ENCODE data around the gene SPINT3.

SPINT3 gene

GRCh38 chr20:45538209-45538799 is 22.9 kb upstream of the SPINT3 start:
- H3K4me1 ChIP-seq (ENCODE audit: control insufficient read depth, insufficient read depth, low read length), result no peaks in the 10 kb centered on the region
- no peak overlapping the region for H3K4me3 ChIP-seq (ENCODE audit: insufficient read depth, low read depth, low read length)
- no peak overlapping the region for H3K27ac ChIP-seq (ENCODE audit: insufficient read depth, low read depth, low read length, poor library complexity, severe bottlenecking)
- H3K9me3 ChIP-seq (ENCODE audit: control insufficient read depth, low read length), result no peaks in the 10 kb centered on the region
- WGBS, 2 experiments, result 87 to 88% methylated on average over 7 of the region's 7 CpGs
- H3K36me3 ChIP-seq (ENCODE audit: control insufficient read depth, insufficient read depth, low read length), result no peaks in the 10 kb centered on the region
- H3K27me3 ChIP-seq (ENCODE audit: control insufficient read depth, insufficient read depth, low read length, poor library complexity, severe bottlenecking), result no peaks in the 10 kb centered on the region

GRCh38 chr20:45527294-45527693 is 11.9 kb upstream of the SPINT3 start:
- Histone ChIP-seq H3K27ac (ENCODE audit: insufficient read depth, low read depth, low read length, poor library complexity, severe bottlenecking) (no peak overlapping the region), H3K36me3 (ENCODE audit: control insufficient read depth, insufficient read depth, low read length) (no peaks in the 10 kb centered on the region), H3K4me3 (ENCODE audit: insufficient read depth, low read depth, low read length) (no peak overlapping the region), H3K27me3 (ENCODE audit: control insufficient read depth, insufficient read depth, low read length, poor library complexity, severe bottlenecking) (no peaks in the 10 kb centered on the region), H3K4me1 (ENCODE audit: control insufficient read depth, insufficient read depth, low read length) (no peaks in the 10 kb centered on the region), H3K9me3 (ENCODE audit: control insufficient read depth, low read length) (no peaks in the 10 kb centered on the region)
- 98 to 100% methylated on average over 2 to 3 of the region's 4 CpGs for WGBS, 2 experiments

- Histone ChIP-seq H3K27ac (ENCODE audit: insufficient read depth, low read depth, low read length, poor library complexity, severe bottlenecking) (no peak overlapping the region), H3K4me3 (ENCODE audit: insufficient read depth, low read depth, low read length) (no peak overlapping the region), H3K4me1 (ENCODE audit: control insufficient read depth, insufficient read depth, low read length) (no peaks in the 10 kb centered on the region), H3K36me3 (ENCODE audit: control insufficient read depth, insufficient read depth, low read length) (no peaks in the 10 kb centered on the region), H3K27me3 (ENCODE audit: control insufficient read depth, insufficient read depth, low read length, poor library complexity, severe bottlenecking) (no peaks in the 10 kb centered on the region), H3K9me3 (ENCODE audit: control insufficient read depth, low read length) (no peaks in the 10 kb centered on the region)
- 85 to 89% methylated on average over 1 of the region's 1 CpG for WGBS, 2 experiments
These were observed 8.4 kb upstream of the SPINT3 start for GRCh38 chr20:45523821-45524220.

- H3K27me3 ChIP-seq (ENCODE audit: control insufficient read depth, insufficient read depth, low read length, poor library complexity, severe bottlenecking), result no peaks in the 10 kb centered on the region
- H3K4me1 ChIP-seq (ENCODE audit: control insufficient read depth, insufficient read depth, low read length), result no peaks in the 10 kb centered on the region
- WGBS, 2 experiments, result 80 to 90% methylated on average over 1 to 2 of the region's 2 CpGs
- H3K9me3 ChIP-seq (ENCODE audit: control insufficient read depth, low read length), result no peaks in the 10 kb centered on the region
- H3K4me3 ChIP-seq (ENCODE audit: insufficient read depth, low read depth, low read length), result no peak overlapping the region
- no peaks in the 10 kb centered on the region for H3K36me3 ChIP-seq (ENCODE audit: control insufficient read depth, insufficient read depth, low read length)
- no peak overlapping the region for H3K27ac ChIP-seq (ENCODE audit: insufficient read depth, low read depth, low read length, poor library complexity, severe bottlenecking)
These were observed 2.9 kb upstream of the SPINT3 start for GRCh38 chr20:45518282-45518681.

- Histone ChIP-seq H3K27me3 (ENCODE audit: control insufficient read depth, insufficient read depth, low read length, poor library complexity, severe bottlenecking) (no peaks in the 10 kb centered on the region), H3K4me1 (ENCODE audit: control insufficient read depth, insufficient read depth, low read length) (no peaks in the 10 kb centered on the region), H3K27ac (ENCODE audit: insufficient read depth, low read depth, low read length, poor library complexity, severe bottlenecking) (no peak overlapping the region), H3K36me3 (ENCODE audit: control insufficient read depth, insufficient read depth, low read length) (no peaks in the 10 kb centered on the region), H3K9me3 (ENCODE audit: control insufficient read depth, low read length) (no peaks in the 10 kb centered on the region), H3K4me3 (ENCODE audit: insufficient read depth, low read depth, low read length) (no peak overlapping the region)
- WGBS, 2 experiments, result 89 to 95% methylated on average over 5 of the region's 5 CpGs
These were observed 5.1 kb downstream of the SPINT3 start for GRCh38 chr20:45510242-45510862.

GRCh38 chr20:45509091-45509490 is 6.3 kb downstream of the SPINT3 start:
- Histone ChIP-seq H3K9me3 (ENCODE audit: control insufficient read depth, low read length) (no peaks in the 10 kb centered on the region), H3K4me3 (ENCODE audit: insufficient read depth, low read depth, low read length) (no peak overlapping the region), H3K4me1 (ENCODE audit: control insufficient read depth, insufficient read depth, low read length) (no peaks in the 10 kb centered on the region), H3K36me3 (ENCODE audit: control insufficient read depth, insufficient read depth, low read length) (no peaks in the 10 kb centered on the region), H3K27ac (ENCODE audit: insufficient read depth, low read depth, low read length, poor library complexity, severe bottlenecking) (no peak overlapping the region), H3K27me3 (ENCODE audit: control insufficient read depth, insufficient read depth, low read length, poor library complexity, severe bottlenecking) (no peaks in the 10 kb centered on the region)
- WGBS, 2 experiments, result 93 to 94% methylated on average over 4 of the region's 4 CpGs

- no peak overlapping the region for H3K4me3 ChIP-seq (ENCODE audit: insufficient read depth, low read depth, low read length)
- no peaks in the 10 kb centered on the region for H3K9me3 ChIP-seq (ENCODE audit: control insufficient read depth, low read length)
- no peaks in the 10 kb centered on the region for H3K4me1 ChIP-seq (ENCODE audit: control insufficient read depth, insufficient read depth, low read length)
- H3K27me3 ChIP-seq (ENCODE audit: control insufficient read depth, insufficient read depth, low read length, poor library complexity, severe bottlenecking), result no peaks in the 10 kb centered on the region
- H3K27ac ChIP-seq (ENCODE audit: insufficient read depth, low read depth, low read length, poor library complexity, severe bottlenecking), result no peak overlapping the region
- no peaks in the 10 kb centered on the region for H3K36me3 ChIP-seq (ENCODE audit: control insufficient read depth, insufficient read depth, low read length)
- 89% methylated on average over 7 of the region's 7 CpGs for WGBS, 2 experiments
These were observed 7.1 kb downstream of the SPINT3 start for GRCh38 chr20:45508068-45508886.

GRCh38 chr20:45507011-45507820 is 8.2 kb downstream of the SPINT3 start:
- Histone ChIP-seq H3K27me3 (ENCODE audit: control insufficient read depth, insufficient read depth, low read length, poor library complexity, severe bottlenecking) (no peaks in the 10 kb centered on the region), H3K4me1 (ENCODE audit: control insufficient read depth, insufficient read depth, low read length) (no peaks in the 10 kb centered on the region), H3K9me3 (ENCODE audit: control insufficient read depth, low read length) (no peaks in the 10 kb centered on the region), H3K36me3 (ENCODE audit: control insufficient read depth, insufficient read depth, low read length) (no peaks in the 10 kb centered on the region), H3K27ac (ENCODE audit: insufficient read depth, low read depth, low read length, poor library complexity, severe bottlenecking) (no peak overlapping the region), H3K4me3 (ENCODE audit: insufficient read depth, low read depth, low read length) (no peak overlapping the region)
- WGBS, 2 experiments, result 92 to 99% methylated on average over 4 to 5 of the region's 5 CpGs

- no peaks in the 10 kb centered on the region for H3K27me3 ChIP-seq (ENCODE audit: control insufficient read depth, insufficient read depth, low read length, poor library complexity, severe bottlenecking)
- H3K4me1 ChIP-seq (ENCODE audit: control insufficient read depth, insufficient read depth, low read length), result no peaks in the 10 kb centered on the region
- no peak overlapping the region for H3K4me3 ChIP-seq (ENCODE audit: insufficient read depth, low read depth, low read length)
- 94 to 98% methylated on average over 2 of the region's 2 CpGs for WGBS, 2 experiments
- no peaks in the 10 kb centered on the region for H3K9me3 ChIP-seq (ENCODE audit: control insufficient read depth, low read length)
- no peaks in the 10 kb centered on the region for H3K36me3 ChIP-seq (ENCODE audit: control insufficient read depth, insufficient read depth, low read length)
- H3K27ac ChIP-seq (ENCODE audit: insufficient read depth, low read depth, low read length, poor library complexity, severe bottlenecking), result no peak overlapping the region
These were observed 9.0 kb downstream of the SPINT3 start for GRCh38 chr20:45506398-45506797.

- no peak overlapping the region for H3K27ac ChIP-seq (ENCODE audit: insufficient read depth, low read depth, low read length, poor library complexity, severe bottlenecking)
- no peaks in the 10 kb centered on the region for H3K27me3 ChIP-seq (ENCODE audit: control insufficient read depth, insufficient read depth, low read length, poor library complexity, severe bottlenecking)
- H3K9me3 ChIP-seq (ENCODE audit: control insufficient read depth, low read length), result no peaks in the 10 kb centered on the region
- no peaks in the 10 kb centered on the region for H3K36me3 ChIP-seq (ENCODE audit: control insufficient read depth, insufficient read depth, low read length)
- 78 to 92% methylated on average over 1 of the region's 2 CpGs for WGBS, 2 experiments
- H3K4me3 ChIP-seq (ENCODE audit: insufficient read depth, low read depth, low read length), result no peak overlapping the region
- H3K4me1 ChIP-seq (ENCODE audit: control insufficient read depth, insufficient read depth, low read length), result no peaks in the 10 kb centered on the region
These were observed 12.0 kb downstream of the SPINT3 start for GRCh38 chr20:45503403-45503802.

All from ectodermal cell (in vitro differentiated cells).